Endothelial cell of hepatic sinusoid (primary cell): ENCODE measurements around the gene HOXC12.

Experiments used
- in situ Hi-C: cut with HindIII; loops from 2 replicates; pipeline ENCODE4 v1.10.0; 2017; ENCODE audit warnings: low sequenced_read_pairs

HOXC12 gene

DNA sequence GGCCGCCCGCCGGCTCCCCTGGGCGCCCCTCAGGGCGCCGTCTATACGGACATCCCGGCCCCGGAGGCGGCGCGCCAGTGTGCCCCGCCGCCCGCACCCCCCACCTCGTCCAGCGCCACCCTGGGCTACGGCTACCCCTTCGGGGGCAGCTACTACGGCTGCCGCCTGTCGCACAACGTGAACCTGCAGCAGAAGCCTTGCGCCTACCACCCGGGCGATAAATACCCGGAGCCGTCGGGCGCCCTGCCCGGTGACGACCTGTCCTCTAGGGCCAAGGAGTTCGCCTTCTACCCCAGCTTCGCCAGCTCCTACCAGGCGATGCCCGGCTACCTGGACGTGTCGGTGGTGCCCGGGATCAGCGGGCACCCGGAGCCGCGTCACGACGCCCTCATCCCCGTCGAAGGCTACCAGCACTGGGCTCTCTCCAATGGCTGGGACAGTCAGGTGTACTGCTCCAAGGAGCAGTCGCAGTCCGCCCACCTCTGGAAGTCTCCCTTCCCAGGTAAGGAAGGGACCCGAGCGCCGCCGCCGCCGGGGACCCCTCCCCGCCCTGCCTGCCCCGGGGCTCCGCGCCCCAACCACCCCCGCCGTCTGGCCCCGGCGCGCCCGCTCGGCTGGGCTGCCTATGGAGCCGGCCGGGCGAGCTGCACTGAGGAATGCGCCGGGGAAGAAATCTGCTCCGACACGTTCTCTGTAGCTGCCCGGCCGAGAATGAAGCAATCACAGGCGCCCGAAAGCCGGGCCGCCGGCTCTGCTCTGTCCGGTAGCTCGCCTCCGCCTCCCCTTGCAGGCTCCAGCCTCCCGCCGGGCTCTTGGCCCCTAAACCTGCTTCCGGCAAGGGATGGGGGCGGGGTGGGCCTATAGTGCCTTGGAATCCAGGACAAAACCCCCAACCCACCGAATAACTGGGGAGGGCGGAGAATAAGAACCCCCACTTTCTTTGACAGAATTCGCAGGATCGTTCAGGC lies 15.3 kb upstream of the HOXC12 start:
- in situ Hi-C loops: loop anchor here (5.0 kb wide), 1 partner anchor 43 kb away; no protein-coding TSS in a partner anchor

DNA sequence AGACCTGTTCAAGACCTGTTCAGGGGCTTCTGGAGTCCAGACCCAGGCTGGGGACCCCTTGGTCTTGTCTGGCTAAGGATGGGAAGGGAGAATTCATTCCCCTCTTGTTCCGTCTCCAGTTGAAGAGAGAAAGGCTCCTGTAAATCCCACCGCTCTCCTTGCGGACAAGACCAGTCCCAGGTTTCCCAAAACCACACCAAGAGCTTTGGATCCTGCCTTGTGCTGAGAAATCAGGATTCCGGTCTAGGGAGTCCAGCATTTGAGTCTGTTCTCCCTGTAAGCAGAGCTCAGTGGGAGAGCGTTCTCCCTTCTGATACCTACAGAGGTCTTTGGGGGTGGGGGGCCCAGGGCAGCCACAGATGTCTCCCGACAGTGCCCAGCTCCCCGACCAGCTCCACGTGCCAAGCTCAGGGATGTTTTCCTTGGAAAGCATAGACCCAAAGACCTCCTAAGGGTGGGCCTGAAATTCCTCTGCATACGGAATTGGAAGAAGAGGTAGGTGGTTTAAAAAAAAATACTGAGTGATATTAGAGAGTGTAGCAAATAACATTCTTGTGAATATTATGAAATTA lies 14.2 kb upstream of the HOXC12 start:
- in situ Hi-C loops: loop anchor here (5.0 kb wide), 1 partner anchor 42 kb away; no protein-coding TSS in a partner anchor

DNA sequence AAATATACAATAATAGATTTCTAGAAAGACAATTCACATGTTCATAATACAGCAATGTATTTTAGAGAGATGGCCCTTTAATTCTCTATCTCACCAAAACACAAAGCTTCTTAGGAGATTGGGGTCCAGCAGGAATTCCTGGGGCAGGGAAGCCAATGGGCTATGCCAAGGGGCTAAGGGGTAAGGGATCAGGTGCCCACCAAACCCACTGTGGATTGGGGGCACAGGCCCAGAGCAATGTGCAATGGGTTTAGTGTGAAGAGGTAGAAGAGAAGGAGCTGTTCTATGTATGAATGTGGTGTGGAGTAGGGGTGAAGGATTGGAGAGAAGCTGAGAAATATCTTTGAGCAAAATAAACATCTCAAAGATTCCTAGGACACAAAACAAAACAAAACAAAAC lies 13.5 kb upstream of the HOXC12 start:
- in situ Hi-C loops: loop anchor here (5.0 kb wide), 1 partner anchor 41 kb away; no protein-coding TSS in a partner anchor

DNA sequence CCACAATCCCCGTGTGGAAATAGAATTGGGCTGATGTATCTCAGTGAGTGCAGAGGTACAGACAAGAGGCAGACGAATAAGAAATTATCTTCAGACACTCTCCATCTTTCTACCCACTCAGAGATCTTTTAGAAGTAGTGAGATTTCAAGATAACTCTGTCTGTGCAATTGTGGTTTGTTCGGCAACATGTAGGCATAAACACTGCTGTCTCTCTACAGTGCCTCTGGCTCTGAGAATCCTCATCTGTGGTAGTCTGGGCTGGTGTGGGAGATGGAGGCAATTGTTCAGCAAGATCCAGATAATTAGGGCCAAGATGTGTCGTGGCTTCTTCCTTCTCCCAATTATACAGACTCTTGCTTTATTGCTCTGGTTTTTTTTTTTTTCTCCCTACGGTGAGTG lies 13.0 kb upstream of the HOXC12 start:
- in situ Hi-C loops: loop anchor here (5.0 kb wide), 1 partner anchor 41 kb away; no protein-coding TSS in a partner anchor

DNA sequence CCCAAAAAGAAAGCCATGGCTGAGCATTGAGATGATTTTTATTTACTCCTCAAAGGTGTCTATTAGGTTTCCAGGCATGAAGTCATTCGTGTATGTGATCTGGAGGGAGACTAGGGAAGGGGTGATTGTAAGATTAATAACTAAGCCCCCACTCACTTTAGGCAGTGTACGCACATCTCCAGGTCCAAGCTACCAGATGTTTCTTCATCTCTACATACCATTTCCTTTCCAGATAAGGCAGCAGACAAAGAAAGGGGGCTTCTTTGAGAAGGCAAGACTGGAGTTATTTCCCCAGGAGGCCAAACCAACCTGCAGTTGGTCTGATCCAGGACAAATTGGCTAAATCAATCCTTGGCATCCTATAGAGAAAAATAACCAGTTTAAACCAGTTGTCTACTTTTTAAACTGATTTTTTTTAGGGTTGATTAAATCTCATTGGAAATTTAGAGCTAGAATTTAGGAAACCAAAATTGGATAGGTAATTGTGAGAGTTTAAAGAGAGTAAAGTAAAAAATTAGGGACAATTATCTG lies 12.2 kb upstream of the HOXC12 start:
- in situ Hi-C loops: loop anchor here (5.0 kb wide), 1 partner anchor 40 kb away; no protein-coding TSS in a partner anchor

DNA sequence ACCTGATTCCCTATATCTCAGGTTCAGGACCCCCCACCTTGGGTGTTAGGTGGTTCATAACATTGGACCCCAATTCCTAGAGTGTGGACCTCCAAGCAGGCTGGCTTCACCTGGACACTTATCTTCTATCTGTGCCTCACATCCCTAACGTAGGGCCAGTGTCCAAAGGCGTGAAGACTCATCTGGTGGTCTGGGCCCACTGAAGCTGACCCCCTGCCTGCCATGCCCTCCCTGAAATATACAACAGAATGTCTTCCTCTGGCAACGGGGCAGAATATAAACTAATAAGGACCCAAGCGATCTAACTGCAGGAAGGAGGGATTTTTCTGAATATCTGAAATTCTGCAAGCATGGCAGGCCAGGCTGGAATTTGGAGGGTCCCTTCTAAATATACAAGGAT lies 10.5 kb upstream of the HOXC12 start:
- in situ Hi-C loops: loop anchor here (5.0 kb wide), 1 partner anchor 38 kb away; no protein-coding TSS in a partner anchor

DNA sequence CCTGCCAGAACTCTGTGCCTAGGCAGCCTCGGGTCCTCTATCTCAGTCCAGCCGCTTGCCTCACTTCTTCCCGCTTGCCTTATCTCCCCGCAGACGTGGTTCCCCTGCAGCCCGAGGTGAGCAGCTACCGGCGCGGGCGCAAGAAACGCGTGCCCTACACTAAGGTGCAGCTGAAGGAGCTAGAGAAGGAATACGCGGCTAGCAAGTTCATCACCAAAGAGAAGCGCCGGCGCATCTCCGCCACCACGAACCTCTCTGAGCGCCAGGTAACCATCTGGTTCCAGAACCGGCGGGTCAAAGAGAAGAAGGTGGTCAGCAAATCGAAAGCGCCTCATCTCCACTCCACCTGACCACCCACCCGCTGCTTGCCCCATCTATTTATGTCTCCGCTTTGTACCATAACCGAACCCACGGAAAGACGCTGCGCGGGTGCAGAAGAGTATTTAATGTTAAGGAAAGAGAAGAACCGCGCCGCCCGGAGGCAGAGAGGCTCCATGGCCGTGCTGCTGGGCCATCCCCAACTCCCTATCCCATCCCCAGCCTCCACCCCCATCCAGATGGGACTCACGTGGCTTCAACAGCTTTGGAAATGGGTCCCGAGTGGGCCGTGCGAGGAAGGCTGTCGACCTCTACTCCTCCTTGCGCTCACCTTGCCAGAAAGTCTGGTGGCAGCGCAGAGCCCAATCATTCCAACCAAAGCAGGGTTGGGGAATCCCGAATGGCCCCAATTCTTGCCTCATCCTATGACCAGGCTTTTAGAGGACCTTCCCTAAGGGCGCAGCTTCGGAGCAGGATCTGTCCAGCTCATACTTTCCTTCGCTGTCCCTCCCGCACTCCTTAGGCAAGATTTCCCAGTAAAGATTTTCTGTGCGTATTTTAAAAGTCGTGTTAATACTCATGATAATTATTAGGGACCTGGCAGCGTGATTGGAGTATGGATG lies 9.5 kb upstream of the HOXC12 start:
- in situ Hi-C loops: loop anchor here (5.0 kb wide), 1 partner anchor 37 kb away; no protein-coding TSS in a partner anchor

DNA sequence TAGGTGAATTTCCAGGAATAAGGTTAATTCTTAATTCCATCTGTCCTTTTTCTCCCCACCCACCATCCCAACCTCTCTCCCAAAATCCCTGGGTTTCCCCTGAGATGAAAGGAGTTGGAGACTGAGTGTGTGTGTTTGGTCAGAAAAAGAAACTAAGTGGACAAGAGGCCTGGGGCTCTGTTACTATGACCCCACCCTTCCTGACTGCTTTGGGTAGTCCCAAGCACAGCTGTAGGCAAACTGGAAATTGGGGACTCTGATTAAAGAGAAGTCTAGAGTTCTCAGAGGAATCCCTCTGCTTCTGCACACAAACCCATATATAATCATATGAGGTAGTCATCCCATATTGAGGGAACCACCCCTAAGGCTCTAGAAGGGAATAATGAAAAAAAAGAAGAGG lies 7.0 kb upstream of the HOXC12 start:
- in situ Hi-C loops: no loop called here

DNA sequence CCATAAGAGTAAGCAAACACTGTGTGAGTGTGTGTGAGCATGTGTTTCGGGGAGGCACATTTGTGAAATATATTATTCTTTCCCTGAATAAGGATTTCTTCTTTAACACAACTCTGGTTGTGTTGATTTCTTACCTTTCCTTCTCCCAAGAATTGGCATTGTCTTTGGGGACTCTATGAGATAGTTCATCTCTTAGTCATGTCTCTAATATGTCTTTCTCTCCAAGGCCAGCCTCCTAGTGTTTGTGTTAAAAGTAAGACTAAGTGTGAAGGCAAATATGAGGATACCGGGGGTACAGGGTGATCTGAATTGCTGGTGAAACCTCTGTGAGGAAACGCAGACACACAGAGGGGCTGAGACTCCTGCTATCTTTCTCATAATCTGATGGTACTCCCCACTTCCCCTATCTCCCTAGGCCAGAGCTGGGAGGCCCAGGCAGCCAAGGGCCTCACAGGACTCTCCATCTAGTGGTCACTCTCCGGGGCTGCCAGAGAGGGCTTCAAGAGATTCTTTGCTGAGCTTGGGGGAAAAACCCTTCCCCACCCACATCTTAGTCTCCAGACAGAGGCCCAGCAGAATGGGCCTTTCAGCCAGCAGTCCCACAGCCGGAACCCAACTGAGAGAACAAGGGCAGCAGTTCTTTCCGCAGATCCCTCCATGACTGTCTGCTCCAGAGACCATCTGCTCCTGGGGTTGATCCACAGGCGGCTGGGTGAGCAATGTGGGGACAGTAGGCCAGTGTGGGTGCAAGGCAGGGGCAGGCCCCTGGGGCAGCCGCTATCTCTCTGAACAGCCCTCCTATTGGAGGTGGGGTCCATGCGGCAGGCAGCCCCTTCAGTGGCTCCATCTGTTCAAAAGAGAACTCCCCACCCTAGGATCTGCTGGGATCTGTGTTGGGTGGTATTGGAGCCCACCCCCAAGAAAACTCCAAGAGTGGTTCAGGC lies 5.8 kb upstream of the HOXC12 start:
- in situ Hi-C loops: no loop called here

DNA sequence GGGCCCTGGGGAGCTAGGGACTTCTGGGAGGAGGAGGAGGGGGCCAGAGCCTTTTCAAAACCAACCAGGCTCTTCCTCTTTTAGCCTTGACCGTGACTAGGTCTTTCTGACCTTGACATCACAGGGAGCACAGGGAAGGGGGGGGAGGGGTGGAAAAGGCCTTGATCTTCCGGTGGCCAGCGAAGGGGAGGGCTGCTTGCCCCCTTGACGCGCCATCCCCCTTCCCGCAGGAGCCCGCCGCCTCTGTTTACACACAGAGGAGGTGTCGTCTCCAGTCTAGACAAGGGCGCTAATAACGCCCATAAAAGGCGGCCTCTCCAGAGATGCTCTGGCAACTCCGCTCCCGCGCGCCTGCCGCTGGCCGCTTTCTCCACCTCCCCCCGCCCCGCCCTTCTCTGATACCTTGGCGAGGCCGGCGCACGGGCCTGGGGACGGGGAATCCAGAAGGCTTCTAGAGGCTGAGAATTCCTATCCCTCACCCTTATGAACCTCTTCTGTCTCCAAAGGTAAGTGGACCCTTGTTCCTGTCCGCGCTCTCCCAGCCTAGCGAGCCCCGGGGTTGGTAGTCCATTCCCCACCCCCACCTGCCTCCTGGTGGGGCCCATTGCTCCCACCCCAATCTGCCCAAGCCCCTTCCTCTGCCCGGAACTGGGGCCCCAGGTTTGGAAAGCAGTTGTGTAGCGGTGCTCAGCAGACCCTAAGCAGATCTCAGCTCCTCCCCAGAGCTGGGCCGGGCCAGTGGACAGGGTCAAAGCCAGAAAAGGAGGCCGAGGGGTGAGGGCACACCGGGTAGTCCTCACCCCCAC lies 4.9 kb upstream of the HOXC12 start:
- in situ Hi-C loops: no loop called here

DNA sequence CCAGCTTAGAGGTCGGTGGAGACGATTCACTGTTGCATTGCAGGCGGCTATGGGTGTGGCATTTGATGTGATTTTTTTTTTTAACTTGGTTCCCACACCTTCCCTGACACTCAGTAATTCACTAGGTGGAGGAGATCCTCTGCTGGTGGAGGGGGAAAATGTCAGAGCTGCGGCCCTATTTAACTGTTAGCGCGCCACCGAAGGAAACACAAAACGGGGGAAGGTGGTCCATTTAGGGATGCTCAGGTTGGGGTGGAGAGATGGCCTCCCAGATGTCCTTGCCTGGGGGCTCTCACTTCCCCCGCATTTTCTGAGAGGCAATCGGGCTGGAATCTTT lies 4.3 kb upstream of the HOXC12 start:
- in situ Hi-C loops: no loop called here

DNA sequence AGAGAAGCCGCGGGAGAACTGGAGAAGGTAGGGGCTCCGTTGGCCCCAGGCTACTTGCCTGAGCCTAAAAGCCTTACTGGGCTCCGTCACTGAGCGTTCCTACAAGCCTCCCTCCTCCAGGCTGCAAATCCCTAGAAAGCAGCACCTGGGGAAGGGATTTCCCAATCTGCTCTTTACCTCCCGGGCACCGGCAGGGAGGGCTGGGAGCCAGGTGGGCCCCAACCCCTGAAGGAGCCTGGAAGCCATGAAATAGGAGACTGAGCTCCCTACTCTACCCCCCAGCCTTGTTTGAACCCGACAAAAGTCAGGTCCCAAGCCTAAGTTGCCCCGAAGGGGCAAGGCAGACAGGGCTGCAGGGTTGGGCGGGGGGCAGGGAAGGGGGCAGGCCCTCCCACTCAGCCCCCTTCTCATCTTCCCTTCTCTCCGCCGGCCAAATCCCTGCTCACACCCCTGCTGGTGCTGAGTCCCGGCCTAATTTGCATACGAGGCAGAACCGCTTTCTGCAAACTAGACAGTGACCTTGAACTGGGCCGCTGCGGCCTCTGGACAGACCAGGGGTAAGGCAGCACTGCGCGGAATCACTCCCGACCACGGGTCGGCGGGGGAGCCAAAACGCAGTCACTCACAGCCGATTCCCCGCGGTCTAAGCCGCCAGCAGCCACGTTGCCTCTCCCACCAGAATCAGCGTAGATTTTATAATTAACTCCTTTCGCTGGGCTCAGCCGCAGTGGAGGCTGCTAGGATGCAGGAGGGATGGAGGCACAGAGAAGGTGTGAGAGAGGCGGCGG lies 3.7 kb upstream of the HOXC12 start:
- in situ Hi-C loops: no loop called here

DNA sequence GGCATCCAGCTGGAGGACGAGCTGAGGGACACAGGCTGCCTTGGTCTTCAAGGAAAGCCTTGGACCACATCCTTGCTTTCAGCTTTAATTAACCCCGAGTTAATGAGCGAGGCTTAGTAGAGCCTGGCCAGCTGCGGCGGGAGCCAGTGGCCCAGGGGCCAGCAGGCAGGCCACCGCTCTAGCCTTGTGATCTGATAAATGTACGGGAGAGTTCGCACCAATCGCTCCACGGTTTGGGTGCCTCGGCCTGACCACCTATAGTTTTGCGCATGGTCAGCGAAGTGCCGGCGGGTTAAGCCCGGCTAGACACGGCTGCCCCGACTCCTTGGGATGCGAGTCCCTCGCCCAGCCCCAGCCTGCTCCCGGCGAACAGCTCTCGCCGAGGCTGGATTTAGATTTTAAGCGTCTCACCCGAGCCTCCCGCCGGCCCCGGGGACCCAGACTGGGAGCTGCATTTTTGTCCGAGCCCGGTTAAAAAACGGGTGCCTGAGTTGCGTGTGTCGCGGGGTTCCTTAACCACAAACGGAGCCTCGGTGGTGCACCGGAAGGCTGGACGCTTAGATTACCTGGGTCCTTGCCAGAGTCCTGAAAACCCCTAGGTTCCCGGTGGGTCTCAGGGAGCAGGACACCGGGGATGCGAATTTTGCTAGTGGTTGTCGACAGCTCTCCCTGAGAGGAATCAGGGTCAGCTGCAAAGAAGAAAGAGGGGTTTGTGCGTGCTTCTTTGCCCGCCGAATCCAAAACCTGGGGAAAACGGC lies 2.9 kb upstream of the HOXC12 start:
- in situ Hi-C loops: no loop called here

DNA sequence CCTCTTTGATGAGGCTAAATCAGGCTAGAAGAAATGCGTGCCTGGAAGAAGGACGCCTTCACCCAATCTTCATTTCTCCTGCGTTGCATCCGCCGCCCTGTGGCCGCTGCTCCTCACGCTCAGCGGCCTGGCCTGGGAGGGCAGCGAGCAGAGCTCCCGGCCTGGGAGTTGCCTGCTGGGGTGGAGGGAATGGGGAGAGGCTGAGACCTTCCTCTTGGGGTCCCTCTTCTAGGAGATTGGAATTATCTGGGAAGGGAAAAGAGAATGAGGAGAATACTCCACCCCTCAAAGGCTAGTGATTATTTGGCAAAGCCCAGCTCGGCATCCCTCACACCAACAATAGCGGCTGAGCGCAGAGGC lies 2.4 kb upstream of the HOXC12 start:
- in situ Hi-C loops: no loop called here

DNA sequence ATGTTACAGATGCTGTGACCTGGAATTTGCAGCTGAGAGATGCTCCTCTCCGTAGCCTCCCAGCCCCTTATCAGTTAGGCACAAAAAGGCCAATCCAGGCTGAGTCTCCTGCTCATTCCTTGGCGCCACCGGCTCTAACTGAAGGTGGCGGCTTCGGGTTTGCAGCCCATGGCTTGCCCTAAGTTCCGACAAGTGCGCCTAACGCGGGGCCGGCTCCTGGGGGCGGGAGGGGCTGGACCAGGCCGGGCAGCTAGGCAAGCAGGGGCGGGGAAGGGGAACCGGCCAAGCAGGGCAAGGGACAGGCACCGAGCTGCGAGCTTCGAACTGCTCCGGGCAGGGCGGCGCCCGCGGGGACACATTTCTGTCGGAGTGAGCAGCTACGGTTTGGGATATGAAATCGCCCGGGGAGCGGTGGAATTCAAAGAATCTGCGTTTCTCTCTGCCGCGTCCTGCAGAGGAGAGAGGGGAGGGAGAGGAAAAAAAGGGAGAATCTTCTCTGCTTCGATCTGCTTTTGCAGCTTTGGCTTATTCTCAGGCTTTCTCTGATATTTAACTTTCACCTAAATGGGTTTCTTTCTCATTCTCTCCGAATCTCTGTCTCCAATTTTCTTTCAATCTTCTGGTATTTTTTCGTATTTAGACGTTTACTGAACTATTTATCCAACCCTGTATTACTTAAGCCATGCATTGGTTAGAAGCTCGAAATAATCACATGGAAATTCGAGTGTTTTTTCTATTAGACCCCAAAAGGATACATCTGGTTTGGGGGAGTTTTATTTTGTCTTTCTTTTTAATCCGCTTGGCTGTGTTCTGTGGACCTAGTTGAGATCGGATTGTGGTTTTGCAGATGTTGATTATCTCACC lies 1.6 kb upstream of the HOXC12 start:
- in situ Hi-C loops: no loop called here
